HEK293 (cell line): ENCODE data around the gene MRPL4.

Source experiments
- ZNF433 ChIP-seq: fragments of 450-650 bp; formaldehyde crosslinking; IDR thresholded peaks from 2 replicates; pipeline ENCODE4 v1.5.1; 2016; ENCODE audit warnings: missing biosample characterization, missing genetic modification characterization, low read depth
- TF ChIP-seq, protein P1 (sequence below): fragments of 450-650 bp; formaldehyde crosslinking; IDR thresholded peaks from 2 replicates; pipeline ENCODE4 v1.5.1; 2016; ENCODE audit warnings: missing biosample characterization, missing genetic modification characterization

DNA sequence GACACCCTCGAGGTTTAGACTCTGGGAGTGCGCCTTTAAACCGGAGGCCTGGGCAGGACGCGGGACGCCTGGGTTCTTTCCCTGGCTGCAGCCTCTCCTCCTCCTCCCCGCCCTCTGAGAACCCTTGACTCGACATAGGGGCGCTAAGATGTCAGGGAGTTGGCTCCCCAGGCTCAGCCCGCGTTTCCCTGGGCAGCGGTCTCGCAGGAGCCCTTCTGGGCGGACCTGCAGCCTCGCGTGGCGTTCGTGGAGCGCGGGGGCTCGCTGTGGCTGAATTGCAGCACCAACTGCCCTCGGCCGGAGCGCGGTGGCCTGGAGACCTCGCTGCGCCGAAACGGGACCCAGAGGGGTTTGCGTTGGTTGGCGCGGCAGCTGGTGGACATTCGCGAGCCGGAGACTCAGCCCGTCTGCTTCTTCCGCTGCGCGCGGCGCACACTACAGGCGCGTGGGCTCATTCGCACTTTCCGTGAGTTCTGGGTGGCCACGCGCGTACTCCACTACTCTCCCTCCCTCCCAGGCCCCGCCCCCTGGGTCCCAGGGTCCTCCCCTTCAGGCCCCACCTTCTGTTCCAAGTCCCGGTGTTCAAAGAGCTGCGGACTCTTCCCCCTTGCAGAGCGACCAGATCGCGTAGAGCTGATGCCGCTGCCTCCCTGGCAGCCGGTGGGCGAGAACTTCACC, 39.0 kb downstream of the MRPL4 start:
- no peak for TF ChIP-seq ZNF433 (tag by site-specific recombination)
- TF ChIP-seq, protein P1, sequence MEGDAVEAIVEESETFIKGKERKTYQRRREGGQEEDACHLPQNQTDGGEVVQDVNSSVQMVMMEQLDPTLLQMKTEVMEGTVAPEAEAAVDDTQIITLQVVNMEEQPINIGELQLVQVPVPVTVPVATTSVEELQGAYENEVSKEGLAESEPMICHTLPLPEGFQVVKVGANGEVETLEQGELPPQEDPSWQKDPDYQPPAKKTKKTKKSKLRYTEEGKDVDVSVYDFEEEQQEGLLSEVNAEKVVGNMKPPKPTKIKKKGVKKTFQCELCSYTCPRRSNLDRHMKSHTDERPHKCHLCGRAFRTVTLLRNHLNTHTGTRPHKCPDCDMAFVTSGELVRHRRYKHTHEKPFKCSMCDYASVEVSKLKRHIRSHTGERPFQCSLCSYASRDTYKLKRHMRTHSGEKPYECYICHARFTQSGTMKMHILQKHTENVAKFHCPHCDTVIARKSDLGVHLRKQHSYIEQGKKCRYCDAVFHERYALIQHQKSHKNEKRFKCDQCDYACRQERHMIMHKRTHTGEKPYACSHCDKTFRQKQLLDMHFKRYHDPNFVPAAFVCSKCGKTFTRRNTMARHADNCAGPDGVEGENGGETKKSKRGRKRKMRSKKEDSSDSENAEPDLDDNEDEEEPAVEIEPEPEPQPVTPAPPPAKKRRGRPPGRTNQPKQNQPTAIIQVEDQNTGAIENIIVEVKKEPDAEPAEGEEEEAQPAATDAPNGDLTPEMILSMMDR = no peak
